ENCODE data around the gene SPAM1.
"Not testable (repeated sequence)": the region's sequence is repeated elsewhere in the genome, so short reads cannot be mapped to it uniquely, and the experiment has no call there.

SPAM1 gene

DNA sequence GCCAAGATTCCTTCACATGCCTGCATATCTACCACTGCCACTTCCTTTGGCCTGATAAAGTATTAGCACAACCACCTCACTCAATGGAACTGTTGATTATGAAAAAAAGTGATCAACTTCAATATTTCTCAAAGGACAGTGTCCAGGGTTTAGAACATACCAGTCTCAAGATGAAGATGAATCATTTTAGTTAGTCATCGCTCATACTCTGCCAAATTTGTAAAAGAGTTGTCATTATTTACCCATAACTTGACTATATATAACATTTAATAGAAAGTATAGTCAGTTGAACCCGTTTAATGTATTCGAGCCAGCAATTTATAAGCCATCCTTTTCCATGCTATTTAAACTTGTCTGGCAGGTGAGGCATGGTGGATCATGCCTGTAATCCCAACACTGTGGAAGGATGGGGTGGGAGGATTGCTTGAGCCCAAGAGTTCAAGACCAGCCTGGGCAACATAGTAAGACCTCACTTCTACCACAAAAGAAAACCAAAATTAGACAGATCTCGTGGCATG lies 33.2 kb downstream of the SPAM1 start:
- no peak for DNase-seq

DNA sequence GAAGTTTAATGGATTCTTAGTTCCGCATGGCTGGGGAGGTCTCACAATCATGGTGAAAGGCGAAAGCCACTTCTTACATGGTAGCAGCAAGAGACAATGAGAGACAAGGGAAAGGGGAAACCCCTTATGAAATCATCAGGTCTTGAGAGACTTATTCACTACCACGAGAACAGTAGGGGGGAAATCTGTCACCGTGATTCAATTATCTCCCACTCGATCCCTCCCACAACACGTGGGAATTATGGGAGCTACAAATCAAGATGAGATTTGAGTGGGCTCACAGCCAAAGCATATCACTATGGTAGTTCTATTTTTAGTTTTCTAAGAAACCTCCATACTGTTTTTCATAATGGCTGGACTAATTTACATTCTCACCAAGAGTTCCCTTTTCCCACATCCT lies 36.7 kb downstream of the SPAM1 start:
- DNase-seq: no peak

DNA sequence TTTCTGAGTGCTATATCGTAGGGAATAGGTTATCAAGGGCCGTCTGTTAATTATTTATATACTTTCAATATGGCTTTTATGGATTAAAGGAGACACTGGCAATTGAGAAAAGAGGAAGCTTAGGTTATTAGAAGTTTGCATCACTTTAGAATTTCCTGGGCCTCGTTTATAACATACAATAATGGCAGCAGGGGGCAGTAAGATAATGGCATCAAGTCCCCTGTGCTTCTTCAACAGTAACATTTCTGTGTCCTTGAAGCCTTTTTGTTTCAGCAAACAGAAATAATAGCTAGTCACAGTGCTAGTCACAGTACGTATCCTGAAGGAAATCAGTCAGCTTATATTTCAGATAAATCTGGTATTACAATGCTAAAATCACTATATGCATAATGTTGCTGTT lies 41.9 kb downstream of the SPAM1 start:
- DNase-seq: no peak

DNA sequence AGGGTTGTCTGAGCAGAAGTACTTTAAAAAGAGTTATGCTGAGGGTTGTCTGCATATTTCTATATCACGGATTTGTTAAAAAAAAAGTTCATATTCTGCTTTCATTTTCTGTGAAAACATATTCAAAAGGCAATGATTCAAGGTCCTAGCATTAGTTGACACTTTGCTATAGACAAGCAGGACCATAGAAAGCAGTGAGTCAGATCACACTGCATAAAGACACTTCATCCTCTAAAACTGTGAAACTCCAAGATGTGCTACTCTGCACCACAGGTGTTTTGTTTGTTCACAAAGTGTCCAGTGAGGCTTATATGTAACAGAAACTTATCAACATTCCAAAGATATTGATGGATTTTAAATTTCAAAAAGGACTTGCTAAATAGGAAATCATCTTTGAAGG lies 47.0 kb downstream of the SPAM1 start:
- no peak for DNase-seq

DNA sequence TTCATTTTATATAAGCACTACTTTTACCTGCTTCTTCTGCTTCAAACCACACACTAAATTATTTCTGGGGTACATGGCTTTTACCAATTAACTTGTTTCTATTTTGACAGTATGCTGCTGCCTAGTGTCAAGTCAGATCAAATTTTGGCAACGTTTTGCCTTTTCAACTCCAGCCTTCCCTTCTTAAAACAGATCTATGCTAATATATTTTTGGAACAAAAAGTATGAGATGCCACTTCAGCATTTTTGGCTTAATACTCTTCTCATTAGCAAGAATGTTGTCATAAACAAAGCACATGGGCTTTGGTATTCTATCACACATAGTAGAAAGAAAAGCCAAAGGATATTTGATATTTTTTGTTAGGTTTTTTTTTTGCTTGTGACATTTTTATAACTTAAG lies 47.8 kb downstream of the SPAM1 start:
- DNase-seq: no peak

DNA sequence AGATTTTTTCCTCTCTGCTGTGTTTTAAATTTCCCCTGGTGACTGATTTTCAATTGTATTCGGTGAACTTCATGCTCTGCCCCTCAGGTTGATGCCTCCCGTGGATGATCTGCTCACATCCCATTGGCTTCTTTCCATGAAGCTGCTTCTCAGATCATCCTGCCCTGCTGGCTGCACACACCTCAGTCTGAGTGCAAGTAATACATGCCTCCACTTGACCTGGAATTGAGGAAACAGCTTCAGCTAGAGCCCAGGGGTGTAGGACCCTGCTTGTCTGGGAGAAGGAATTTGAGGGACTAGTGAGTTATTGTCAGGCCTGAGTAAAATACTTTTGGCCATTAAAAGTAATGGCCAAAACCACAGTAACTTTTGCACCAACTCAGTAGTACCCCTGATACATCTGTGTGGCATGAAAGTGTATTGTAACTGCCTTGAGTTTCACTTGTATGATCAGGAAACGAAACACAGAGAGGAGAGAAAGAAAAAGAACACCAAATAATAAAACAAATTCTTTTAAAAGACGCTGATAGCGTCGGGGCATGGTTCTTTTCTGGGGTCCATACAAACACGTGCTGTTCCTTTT lies 49.4 kb downstream of the SPAM1 start:
- DNase-seq: no peak

DNA sequence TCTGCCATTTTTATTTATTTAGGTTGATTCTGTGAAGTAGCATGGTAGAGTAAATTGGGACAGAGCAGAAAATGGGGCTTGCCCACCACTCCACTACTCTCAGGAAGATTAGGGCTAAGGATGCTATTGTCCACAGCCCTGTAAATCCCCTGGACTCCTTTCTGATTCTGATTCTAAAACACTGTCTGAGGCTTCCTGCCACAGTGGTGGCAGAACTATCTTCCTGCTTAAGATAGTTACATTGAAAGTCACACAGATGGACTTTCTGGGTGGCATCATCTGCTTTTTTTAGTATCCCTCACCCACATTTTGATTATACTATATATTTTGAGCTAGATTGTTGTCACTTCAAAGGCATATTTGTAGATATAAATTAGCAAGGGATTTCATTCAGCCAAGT lies 50.0 kb downstream of the SPAM1 start:
- DNase-seq: no peak

DNA sequence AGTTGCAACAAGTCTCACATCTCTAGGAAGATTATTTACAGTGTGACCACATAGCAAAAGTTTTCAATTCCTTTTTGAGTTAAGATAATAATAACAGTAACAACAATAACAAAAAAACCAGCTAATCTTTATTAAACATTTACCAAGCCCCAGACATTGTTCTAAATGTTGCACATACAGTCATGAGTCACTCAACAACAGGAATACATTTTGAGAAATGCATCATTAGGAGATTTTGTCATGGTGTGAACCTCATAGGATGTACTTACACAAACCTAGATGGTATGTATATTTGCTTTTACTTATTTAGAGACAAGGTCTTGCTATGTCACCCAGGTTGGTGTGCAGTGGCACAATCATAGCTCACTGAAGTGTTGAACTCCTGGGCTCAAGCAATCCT lies 52.0 kb downstream of the SPAM1 start:
- DNase-seq: no peak

DNA sequence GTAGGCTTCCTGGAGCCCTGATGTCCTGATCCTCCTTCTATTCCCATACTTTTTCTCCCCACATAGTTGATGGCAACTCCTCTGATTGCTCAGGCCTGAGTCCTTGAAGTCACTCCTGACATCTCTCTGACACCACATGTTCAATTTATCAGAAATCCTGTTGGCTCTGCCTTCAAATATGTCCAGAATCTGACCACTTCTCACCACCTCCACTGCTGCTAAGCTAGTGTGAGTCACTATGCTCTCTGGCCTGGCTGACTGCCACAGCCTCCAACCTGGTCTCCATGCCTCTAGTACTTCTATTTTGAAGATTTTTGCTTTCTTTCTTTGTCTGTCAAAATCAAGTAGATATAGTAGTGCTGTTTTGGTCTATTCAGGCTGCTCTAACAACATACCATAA lies 54.8 kb downstream of the SPAM1 start:
- DNase-seq: no peak

DNA sequence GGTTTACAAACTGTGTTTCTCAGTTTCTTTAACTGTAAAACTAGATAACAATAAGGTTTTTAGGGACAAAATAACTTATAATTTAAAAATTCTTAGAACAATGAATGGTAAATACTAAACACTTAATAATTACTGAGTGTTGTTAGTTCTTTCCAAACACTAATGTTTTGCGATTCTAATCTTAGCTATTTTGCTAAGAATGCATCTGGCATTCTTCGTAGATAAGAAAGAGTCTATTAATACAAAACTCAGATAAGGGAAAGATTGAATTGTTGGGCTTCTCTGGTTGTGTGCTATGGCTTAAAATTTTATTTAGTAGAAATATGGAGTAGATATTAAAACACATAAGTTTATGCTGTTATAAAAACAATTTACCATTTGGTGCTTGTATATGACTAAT lies 62.4 kb downstream of the SPAM1 start:
- no peak for DNase-seq

DNA sequence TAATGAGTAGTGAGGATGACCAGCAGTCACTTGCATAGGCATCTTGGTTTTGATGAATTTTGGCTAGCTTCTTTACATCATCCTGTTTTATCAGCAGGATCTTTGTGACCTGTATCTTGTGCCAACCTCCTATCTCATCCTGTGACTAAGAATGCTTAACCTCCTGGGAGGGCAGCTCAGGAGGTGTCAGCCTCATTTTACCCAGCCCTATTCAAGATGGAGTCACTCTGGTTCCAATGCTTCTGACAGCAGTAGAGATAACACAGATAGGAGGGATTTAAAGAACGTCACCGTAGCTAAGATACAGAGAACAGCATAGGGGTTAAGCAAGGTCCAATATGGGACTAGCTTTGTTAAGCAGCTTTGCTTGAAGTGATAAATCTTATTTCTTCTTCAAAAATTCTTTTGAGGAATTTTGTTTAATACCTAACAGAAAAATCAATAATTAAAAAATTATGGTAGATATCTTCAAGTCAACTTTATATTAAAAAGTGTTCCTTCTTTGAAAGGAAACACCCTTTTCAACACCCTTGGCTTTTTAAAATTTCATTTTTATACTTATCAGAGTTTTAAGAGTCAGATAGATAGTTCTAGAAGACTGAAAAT lies 68.0 kb downstream of the SPAM1 start:
- DNase-seq: no peak

DNA sequence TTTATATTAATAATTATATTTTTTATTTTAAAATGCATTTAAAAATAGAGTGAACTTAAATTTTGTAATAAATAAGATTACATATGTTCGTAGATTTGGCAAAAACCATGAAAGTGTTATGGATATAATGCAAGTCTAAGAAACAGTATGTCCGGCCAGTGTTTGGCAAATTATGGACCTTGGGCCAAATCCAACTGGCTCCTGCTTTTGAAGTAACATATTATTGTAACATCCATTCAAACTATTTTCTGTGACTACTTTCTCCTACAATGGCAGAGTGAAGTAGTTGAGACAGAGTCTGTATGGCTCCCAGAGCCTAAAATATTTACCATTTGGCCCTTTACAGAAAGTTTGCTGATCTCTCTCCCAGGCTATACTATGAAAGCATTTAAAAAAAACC lies 69.0 kb downstream of the SPAM1 start:
- DNase-seq: no peak

DNA sequence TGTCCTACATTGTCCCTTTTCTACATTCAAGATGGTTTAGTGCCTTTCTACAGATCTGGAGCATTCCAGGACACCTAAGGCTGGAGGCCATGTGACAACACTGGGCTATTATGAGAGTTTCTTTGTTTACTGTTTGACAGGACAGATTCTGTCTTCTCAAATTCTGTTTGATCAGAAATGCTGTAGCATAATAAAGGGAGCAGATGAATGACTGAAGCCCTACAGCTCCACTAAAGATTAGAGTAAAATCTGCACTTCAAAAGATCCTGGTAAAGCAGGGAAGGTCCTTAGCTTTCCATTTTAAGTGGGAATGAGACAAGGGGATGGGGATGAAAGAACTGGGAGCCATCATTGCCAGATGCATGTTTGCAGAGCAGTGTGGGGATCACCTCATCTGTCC lies 69.4 kb downstream of the SPAM1 start:
- DNase-seq: no peak

DNA sequence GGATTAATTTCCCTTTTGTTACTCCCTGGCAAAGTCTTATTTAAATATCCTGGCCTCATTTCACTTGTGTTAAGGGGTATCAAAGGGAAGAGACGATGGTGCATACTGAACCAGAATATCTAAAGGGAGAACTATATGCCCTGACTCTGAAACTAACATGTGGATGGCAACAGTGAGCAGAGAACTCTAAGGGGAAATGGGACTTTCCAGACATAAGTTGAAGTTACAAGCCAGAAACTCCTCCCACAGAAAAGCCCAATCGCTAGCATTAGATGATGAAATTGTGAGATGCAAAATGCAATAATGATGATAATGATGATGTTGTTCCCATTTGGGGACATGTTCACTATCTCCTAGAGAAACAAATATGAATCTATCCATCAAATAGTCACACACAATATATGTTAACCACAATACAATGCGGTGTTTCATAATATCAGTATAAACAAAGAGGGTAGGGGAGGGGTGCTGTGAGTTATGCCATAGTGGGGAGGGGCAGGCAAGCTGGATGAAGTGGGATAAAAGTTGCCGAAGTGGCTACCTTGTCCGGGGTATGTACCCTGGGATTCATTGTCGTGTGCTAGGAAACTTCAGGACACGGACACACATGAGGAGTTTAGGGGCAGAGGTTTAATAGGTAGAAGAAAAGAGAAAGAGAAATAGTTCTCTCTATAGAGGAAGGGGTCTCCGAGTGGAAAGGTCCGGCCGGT lies 70.7 kb downstream of the SPAM1 start:
- no peak for DNase-seq

DNA sequence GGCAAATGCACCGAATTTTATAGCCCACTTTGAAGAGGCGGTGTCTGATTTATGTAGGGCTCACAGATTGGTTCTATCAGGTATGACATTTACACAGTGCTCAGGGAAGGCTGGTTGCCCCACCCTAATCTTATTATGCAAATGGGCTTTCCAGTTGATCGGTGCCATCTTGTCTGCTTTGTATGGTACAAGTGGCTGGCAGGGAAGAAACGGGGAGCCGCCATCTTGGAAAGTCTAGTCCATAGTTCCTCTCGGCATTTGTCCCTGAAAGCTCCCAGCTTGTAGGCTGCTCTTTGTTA lies 71.2 kb downstream of the SPAM1 start:
- no peak for DNase-seq

DNA sequence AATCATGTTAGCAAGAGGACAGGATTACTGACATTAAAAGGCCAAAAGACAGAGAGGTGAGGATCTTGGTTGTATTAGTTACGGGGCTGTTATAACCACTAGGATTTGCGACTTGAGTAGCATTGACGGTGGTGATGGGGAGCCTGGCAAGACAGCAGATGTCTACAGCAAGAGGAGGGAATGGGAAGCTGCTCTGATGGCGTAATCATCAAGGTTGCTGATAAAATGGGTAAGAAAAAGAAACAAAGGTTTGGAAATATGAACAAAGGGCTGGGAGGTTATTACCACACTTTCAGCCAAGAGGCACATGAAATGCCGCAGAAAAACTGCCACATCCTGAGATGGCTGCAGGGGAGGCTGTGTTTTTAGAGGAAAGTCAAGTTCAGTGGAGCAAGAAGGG lies 73.9 kb downstream of the SPAM1 start:
- DNase-seq: no peak

DNA sequence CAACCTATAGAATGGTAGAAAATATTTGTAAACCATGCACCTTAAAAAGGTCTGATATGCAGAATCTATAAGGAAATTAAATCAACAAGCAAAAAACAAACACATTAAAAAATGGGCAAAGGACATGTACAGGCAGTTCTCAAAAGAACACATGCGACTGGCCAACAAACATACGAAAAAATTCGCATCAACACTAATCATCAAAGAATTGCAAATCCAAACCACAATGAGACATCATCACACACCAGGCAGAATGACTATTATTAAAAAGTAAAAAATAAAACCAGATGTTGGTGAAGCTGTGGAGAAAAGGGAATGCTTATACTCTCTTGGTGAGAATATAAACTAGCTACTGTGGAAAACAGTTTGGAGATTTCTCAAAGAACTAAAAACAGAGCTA lies 74.7 kb downstream of the SPAM1 start:
- no peak for DNase-seq

DNA sequence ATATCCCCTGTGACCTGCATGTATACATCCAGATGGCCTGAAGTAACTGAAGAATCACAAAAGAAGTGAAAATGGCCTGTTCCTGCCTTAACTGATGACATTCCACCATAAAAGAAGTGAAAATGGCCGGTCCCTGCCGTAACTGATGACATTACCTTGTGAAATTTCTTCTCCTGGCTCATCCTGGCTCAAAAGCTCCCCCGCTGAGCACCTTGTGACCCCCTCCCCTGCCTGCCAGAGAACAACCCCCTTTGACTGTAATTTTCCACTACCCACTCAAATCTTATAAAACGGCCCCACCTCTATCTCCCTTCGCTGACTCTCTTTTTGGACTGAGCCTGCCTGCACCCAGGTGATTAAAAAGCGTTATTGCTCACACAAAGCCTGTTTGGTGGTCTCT lies 83.3 kb downstream of the SPAM1 start:
- not testable (repeated sequence) for DNase-seq

DNA sequence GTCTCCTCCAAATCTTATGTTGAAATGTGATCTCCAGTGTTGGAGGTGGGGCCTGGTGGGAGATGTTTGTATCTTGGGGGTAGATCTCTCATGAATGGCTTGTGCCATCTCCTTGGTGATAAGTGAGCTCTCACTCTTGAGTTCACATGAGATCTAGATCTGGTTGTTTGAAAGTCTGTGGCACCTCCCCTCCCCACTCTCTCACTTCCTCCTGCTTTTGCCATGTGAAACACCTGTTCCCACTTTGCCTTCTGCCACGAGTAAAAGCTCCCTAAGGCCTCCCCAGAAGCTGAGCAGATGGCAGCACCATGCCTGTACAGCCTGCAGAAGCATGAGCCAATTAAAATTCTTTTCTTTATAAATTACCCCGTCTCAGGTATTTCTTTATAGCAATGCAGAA lies 84.3 kb downstream of the SPAM1 start:
- no peak for DNase-seq

Measured in bone marrow (tissue), 2 donors.